Measurements from ENCODE around the gene KIAA1217.

The KIAA1217 gene

GRCh38 chr10:24569330-24569796, 360.4 kb downstream of the KIAA1217 start:
- Histone ChIP-seq H2AFZ (ENCODE audit: low read depth) (no peak overlapping the region), H3K36me3 (ENCODE audit: insufficient read depth) (no peaks in the 10 kb centered on the region), H3K4me3 (IDR thresholded peaks at IDR 0.05; ENCODE audit: insufficient read depth, low read depth, low read length) (no peak overlapping the region), H3K27me3 (ENCODE audit: insufficient read depth, low read depth) (no peaks in the 10 kb centered on the region), H3K27ac (no peak overlapping the region), H3K79me2 (ENCODE audit: insufficient read depth, low read depth) (no peaks in the 10 kb centered on the region), H3K9ac (no peak overlapping the region), H4K20me1 (ENCODE audit: insufficient read depth) (no peaks in the 10 kb centered on the region), H3K4me2 (no peak overlapping the region), H3K4me1 (ENCODE audit: low read depth, poor library complexity, severe bottlenecking) (no peaks in the 10 kb centered on the region)
- no peak for TF ChIP-seq CTCF (conservative IDR thresholded peaks at IDR 0.05; ENCODE audit: low read depth, low read length)

DNA sequence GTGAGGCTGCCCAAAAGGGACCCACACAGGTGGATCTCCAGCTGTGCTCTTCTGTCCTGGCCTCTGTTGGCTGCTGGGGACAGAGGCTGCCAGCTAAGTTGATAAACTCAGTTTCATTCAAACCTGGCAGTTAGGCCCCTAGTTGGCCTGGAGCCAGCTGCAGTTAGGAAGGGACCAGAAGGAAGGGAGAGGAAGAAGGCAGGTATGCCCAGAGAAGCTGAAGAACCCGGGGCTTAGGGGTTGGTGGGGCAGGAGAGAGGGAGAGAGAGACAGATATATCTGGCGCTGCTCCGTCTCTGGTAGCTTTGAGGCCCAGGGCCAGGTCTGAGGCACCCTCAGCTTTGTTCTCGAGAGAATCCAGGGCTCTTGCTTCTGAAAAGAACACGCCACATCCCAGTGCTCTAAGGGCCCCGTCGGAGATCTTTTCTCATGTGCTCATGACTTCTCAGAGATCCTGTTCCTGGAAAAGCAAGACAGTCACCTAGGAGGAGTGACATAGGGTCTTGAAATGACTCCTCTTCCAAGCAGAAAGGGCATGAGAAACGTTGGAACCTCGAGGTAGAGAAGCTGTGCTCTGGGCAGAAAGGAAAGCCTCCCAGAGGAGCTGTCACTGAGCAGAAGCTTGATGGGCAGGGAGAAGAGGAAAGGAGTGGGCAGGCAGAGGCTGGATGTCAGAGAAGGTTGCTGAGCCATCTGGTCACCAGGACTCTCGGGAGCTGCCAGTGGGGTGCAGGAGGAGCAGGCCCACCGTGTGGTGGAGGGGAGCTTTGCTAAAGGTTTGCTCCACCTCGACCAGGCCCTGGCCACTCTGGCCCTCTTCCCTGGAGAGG, 361.1 kb downstream of the KIAA1217 start:
- Histone ChIP-seq H3K27ac (no peak overlapping the region), H3K27me3 (ENCODE audit: insufficient read depth, low read depth) (no peaks in the 10 kb centered on the region), H3K4me3 (IDR thresholded peaks at IDR 0.05; ENCODE audit: insufficient read depth, low read depth, low read length) (no peak overlapping the region), H3K4me1 (ENCODE audit: low read depth, poor library complexity, severe bottlenecking) (no peaks in the 10 kb centered on the region), H3K36me3 (ENCODE audit: insufficient read depth) (no peaks in the 10 kb centered on the region), H3K79me2 (ENCODE audit: insufficient read depth, low read depth) (no peaks in the 10 kb centered on the region), H3K9ac (no peak overlapping the region), H4K20me1 (ENCODE audit: insufficient read depth) (no peaks in the 10 kb centered on the region), H3K4me2 (no peak overlapping the region), H2AFZ (ENCODE audit: low read depth) (no peak overlapping the region)
- TF ChIP-seq CTCF (conservative IDR thresholded peaks at IDR 0.05; ENCODE audit: low read depth, low read length), result no peak

- TF ChIP-seq CTCF (conservative IDR thresholded peaks at IDR 0.05; ENCODE audit: low read depth, low read length), result no peak
- no peaks in the 10 kb centered on the region for H3K79me2 ChIP-seq (ENCODE audit: insufficient read depth, low read depth)
- H3K4me1 ChIP-seq (ENCODE audit: low read depth, poor library complexity, severe bottlenecking), result no peaks in the 10 kb centered on the region
- no peak overlapping the region for H3K27ac ChIP-seq
- H2AFZ ChIP-seq (ENCODE audit: low read depth), result no peak overlapping the region
- H3K9ac ChIP-seq, result no peak overlapping the region
- no peaks in the 10 kb centered on the region for H3K27me3 ChIP-seq (ENCODE audit: insufficient read depth, low read depth)
- H3K4me3 ChIP-seq (IDR thresholded peaks at IDR 0.05; ENCODE audit: insufficient read depth, low read depth, low read length), result no peak overlapping the region
- no peak overlapping the region for H3K4me2 ChIP-seq
- H4K20me1 ChIP-seq (ENCODE audit: insufficient read depth), result no peaks in the 10 kb centered on the region
- H3K36me3 ChIP-seq (ENCODE audit: insufficient read depth), result no peaks in the 10 kb centered on the region
These were observed 361.9 kb downstream of the KIAA1217 start for GRCh38 chr10:24570658-24571426.

- Histone ChIP-seq H3K9ac (no peak overlapping the region), H3K79me2 (ENCODE audit: insufficient read depth, low read depth) (no peaks in the 10 kb centered on the region), H3K4me1 (ENCODE audit: low read depth, poor library complexity, severe bottlenecking) (no peaks in the 10 kb centered on the region), H4K20me1 (ENCODE audit: insufficient read depth) (no peaks in the 10 kb centered on the region), H3K4me2 (no peak overlapping the region), H3K4me3 (IDR thresholded peaks at IDR 0.05; ENCODE audit: insufficient read depth, low read depth, low read length) (no peak overlapping the region), H3K27me3 (ENCODE audit: insufficient read depth, low read depth) (no peaks in the 10 kb centered on the region), H3K27ac (no peak overlapping the region), H3K36me3 (ENCODE audit: insufficient read depth) (no peaks in the 10 kb centered on the region), H2AFZ (ENCODE audit: low read depth) (no peak overlapping the region)
- TF ChIP-seq CTCF (conservative IDR thresholded peaks at IDR 0.05; ENCODE audit: low read depth, low read length), result no peak
These were observed 363.0 kb downstream of the KIAA1217 start for GRCh38 chr10:24571870-24572450.

Data from KMS-11 (cell line).